T-cell (primary cell): Measurements from ENCODE around the gene UBXN10. TPM values are rescaled to one million over a fixed set of nuclear protein-coding genes. Genes with fewer than 3 reads are reported as not detected.

Experiments used
- ATAC-seq, 4 experiments: fragments of 200-7000 bp in 3 of 4; fragments of 150-1000 bp in 1 of 4; cut with Tn5 transposase; replicated peaks in 1 of 4; 1 replicate in 3 of 4; 2 replicates in 1 of 4; pipeline ENCODE4 v1.10.0; 2021; ENCODE audit warnings: moderate library complexity in 3 of 4, mild to moderate bottlenecking in 2 of 4, moderate number of reproducible peaks in 1 of 4
- CTCF ChIA-PET, 2 donors: fragments of 300-600 bp; sonication (Branson Sonifier 250); formaldehyde crosslinking; loops; one replicate each; lab custom pipeline; 2022; ENCODE audit warnings: antibody characterized with exemption in 2 of 2; lab: Charles Lee
- POLR2A ChIA-PET, 2 donors: fragments of 300-600 bp; sonication (Branson Sonifier 250); formaldehyde crosslinking; loops; one replicate each; lab custom pipeline; 2022; ENCODE audit warnings: antibody characterized with exemption in 2 of 2; lab: Charles Lee
- DNase-seq, 35 experiments: peaks; one replicate each; pipeline versions ENCODE4 v3.0.0 to v3.0.0-alpha.2; 2013 to 2023
- H3K27ac ChIP-seq: one replicate; pipeline ENCODE4 v1.5.1; 2013; ENCODE audit warnings: low read length
- H3K27me3 ChIP-seq, 2 experiments: replicated peaks in 1 of 2; 1 replicate in 1 of 2; 2 replicates in 1 of 2; pipeline versions ENCODE4 v1.6.1 to v1.7.0; 2013; ENCODE audit warnings: low read length in 1 of 2, mixed read lengths in 1 of 2; ENCODE audit not compliant: control insufficient read depth in 2 of 2, insufficient read depth in 2 of 2; ENCODE audit errors: extremely low read depth in 1 of 2
- H3K36me3 ChIP-seq, 2 donors: 1 replicate in 1 of 2; 2 replicates in 1 of 2; pipeline versions ENCODE4 v1.6.1 to v1.7.0; 2013; ENCODE audit warnings: low read length in 1 of 2; ENCODE audit not compliant: control insufficient read depth in 2 of 2, insufficient read depth in 1 of 2; ENCODE audit errors: extremely low read depth in 1 of 2
- H3K4me1 ChIP-seq, 2 experiments: 1 replicate in 1 of 2; 2 replicates in 1 of 2; pipeline versions ENCODE4 v1.6.1 to v1.7.0; 2013; ENCODE audit warnings: low read length in 2 of 2, mixed read lengths in 1 of 2; ENCODE audit not compliant: insufficient read depth in 2 of 2, control insufficient read depth in 1 of 2; ENCODE audit errors: extremely low read depth in 1 of 2
- H3K4me3 ChIP-seq, 2 donors: 1 replicate in 1 of 2; 2 replicates in 1 of 2; pipeline versions ENCODE4 v1.5.1 to v1.7.0; 2013; ENCODE audit warnings: mild to moderate bottlenecking in 2 of 2, low read length in 1 of 2, moderate library complexity in 1 of 2; ENCODE audit not compliant: control insufficient read depth in 1 of 2; ENCODE audit errors: extremely low read depth in 1 of 2
- H3K9me3 ChIP-seq: 2 replicates; pipeline ENCODE4 v1.7.0; 2013
- H3K27ac Mint-ChIP-seq, 2 donors: one replicate each; pipeline ENCODE4 v1.8.0; 2020 to 2021; ENCODE audit warnings: mild to moderate bottlenecking in 2 of 2, mixed read lengths in 2 of 2
- H3K27me3 Mint-ChIP-seq, 2 donors: one replicate each; pipeline ENCODE4 v1.8.0; 2021 to 2022; ENCODE audit warnings: mixed read lengths in 2 of 2
- H3K36me3 Mint-ChIP-seq: one replicate; pipeline ENCODE4 v1.8.0; 2021; ENCODE audit warnings: mixed read lengths
- H3K4me1 Mint-ChIP-seq, 3 donors: one replicate each; pipeline ENCODE4 v1.8.0; 2020 to 2022; ENCODE audit warnings: mixed read lengths in 3 of 3, mild to moderate bottlenecking in 1 of 3
- H3K4me3 Mint-ChIP-seq, 3 donors: one replicate each; pipeline ENCODE4 v1.8.0; 2020 to 2022; ENCODE audit warnings: mild to moderate bottlenecking in 3 of 3, mixed read lengths in 3 of 3, moderate library complexity in 3 of 3
- H3K9me3 Mint-ChIP-seq, 3 donors: one replicate each; pipeline ENCODE4 v1.8.0; 2020 to 2022; ENCODE audit warnings: mixed read lengths in 3 of 3
- WGBS: methylation state at CpG from one replicate; pipeline ENCODE4 v1.1.5; 2013; ENCODE audit warnings: missing lambda C conversion rate; ENCODE audit not compliant: insufficient coverage; 5-methylcytosine and 5-hydroxymethylcytosine counted together
- total RNA-seq, 35 experiments: library from RNA in 6 of 35; stranded (reverse) in 6 of 35; fragments of 120-200 nt in 1 of 35; gene quantifications; one replicate each; pipeline versions ENCODE4 v1.2.1 to v1.2.4 and lab custom pipeline; 2013 to 2026

The UBXN10 gene
- total RNA-seq, 5 donors from 2014 or later (not counting 1 experiment from before 2014, with no cell fraction given) = 0.06 to 0.30 (median 0.20) TPM

DNA sequence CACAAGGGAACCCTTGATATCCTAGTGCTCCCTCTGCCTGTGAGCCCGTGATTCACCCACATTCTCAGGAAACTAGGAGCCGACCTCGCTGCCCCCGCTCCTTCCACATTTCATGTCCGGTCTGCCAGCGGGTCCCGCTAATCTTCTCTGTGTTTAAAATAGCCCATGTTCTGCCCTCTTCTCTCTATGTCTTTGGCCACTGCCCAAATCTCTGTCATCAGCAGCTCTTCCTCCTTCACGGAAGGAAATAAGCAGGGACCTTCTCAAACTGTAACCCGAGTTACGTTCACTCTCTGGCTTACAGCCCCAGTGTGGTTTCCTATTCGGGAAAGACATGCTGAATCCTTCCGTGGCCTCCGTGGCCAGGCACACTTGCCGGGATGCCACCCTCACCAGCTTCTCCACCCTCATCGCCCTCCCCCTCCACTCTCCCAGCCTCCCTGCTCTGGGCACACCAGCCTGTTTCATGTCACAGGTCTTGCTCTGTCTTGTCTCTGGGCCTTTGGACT, 21.1 kb upstream of the UBXN10 start:
- H3K4me3 ChIP-seq = no peak overlapping the region
- H3K27me3 ChIP-seq = peaks cover 0 to 30% of the 10 kb centered on the region in 2 experiments
- Mint-ChIP-seq H3K27ac (no peak overlapping the region), H3K36me3 (peaks cover 10% of the 10 kb centered on the region), H3K9me3 (peaks cover 10 to 28% (median 19%) of the 10 kb centered on the region in 3 donors), H3K27me3 (no peaks in the 10 kb centered on the region), H3K4me3 (peak overlapping the region in 1 of 3 donors; percentile 3), H3K4me1 (no peaks in the 10 kb centered on the region)
- H3K27ac ChIP-seq = no peak overlapping the region
- no peaks in the 10 kb centered on the region for H3K4me1 ChIP-seq
- H3K36me3 ChIP-seq = no peaks in the 10 kb centered on the region
- no peak for ATAC-seq
- ChIA-PET CTCF (interaction anchor here in 1 of 2 donors (1.5 kb wide), 1 partner anchor 31 kb away, joined by 4 read pairs; no protein-coding TSS in a partner anchor), POLR2A (interaction anchor here in 1 of 2 donors (0.6 kb wide), 1 partner anchor 70 kb away, joined by 3 read pairs; no protein-coding TSS in a partner anchor)
- no peaks in the 10 kb centered on the region for H3K9me3 ChIP-seq
- 87% methylated on average over 15 of the region's 15 CpGs for WGBS
- no peak for DNase-seq

DNA sequence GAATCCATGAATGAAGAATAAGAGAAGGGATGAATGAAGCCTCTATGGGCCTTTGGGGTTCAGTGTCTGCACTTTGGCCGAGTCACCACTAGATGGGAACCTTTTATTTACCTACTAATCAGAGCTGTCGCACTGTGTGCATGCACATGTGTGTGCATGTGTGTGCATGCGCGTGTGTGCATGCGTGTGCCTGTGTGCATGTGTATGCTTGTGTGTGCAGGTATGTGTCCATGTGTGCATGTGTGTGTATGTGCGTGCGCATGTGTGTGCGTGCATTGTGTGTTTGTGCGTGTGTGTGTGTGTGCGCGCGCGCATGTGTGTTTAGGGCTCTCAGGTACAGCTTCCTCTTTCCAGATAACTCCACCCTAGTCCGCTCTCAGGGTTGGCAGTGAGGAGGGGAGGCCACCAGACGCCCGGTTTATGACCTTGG, 20.4 kb upstream of the UBXN10 start:
- no peak overlapping the region for H3K4me3 ChIP-seq
- no CpG with 5 or more reads among the region's 16 CpGs for WGBS

GRCh38 chr1:20166051-20166450, 19.8 kb upstream of the UBXN10 start:
- DNase-seq (no peak), ATAC-seq (no peak)
- no peak overlapping the region for H3K4me3 ChIP-seq
- H3K4me1 ChIP-seq = peaks cover 0 to 5% of the 10 kb centered on the region in 2 experiments
- peaks cover 0 to under 1% (median 0%) of the 10 kb centered on the region in 3 donors for H3K4me1 Mint-ChIP-seq
- H3K27ac ChIP-seq = no peak overlapping the region
- H3K27me3 ChIP-seq = peaks cover 0 to 30% of the 10 kb centered on the region in 2 experiments
- H3K36me3 Mint-ChIP-seq = peaks cover 10% of the 10 kb centered on the region
- ChIA-PET CTCF (interaction anchor here in 1 of 2 donors (1.5 kb wide), 1 partner anchor 30 kb away, joined by 4 read pairs; no protein-coding TSS in a partner anchor), POLR2A (no interaction called here)
- H3K36me3 ChIP-seq = no peaks in the 10 kb centered on the region
- no peaks in the 10 kb centered on the region for H3K27me3 Mint-ChIP-seq
- H3K9me3 ChIP-seq = no peaks in the 10 kb centered on the region
- WGBS = 80% methylated on average over 17 of the region's 17 CpGs
- H3K27ac Mint-ChIP-seq = no peak overlapping the region
- H3K9me3 Mint-ChIP-seq = peaks cover 10 to 17% (median 11%) of the 10 kb centered on the region in 3 donors
- H3K4me3 Mint-ChIP-seq = no peak overlapping the region

More for the DNA sequence above, 20.4 kb upstream of the UBXN10 start:
- Mint-ChIP-seq H3K27ac (no peak overlapping the region), H3K9me3 (peaks cover 10 to 23% (median 13%) of the 10 kb centered on the region in 3 donors), H3K4me3 (no peak overlapping the region), H3K36me3 (peaks cover 10% of the 10 kb centered on the region), H3K4me1 (no peaks in the 10 kb centered on the region), H3K27me3 (no peaks in the 10 kb centered on the region)
- Histone ChIP-seq H3K4me1 (no peaks in the 10 kb centered on the region), H3K36me3 (no peaks in the 10 kb centered on the region), H3K9me3 (no peaks in the 10 kb centered on the region), H3K27me3 (peaks cover 0 to 33% of the 10 kb centered on the region in 2 experiments), H3K27ac (no peak overlapping the region)
- ChIA-PET CTCF (interaction anchor here in 1 of 2 donors (1.5 kb wide), 1 partner anchor 30 kb away, joined by 4 read pairs; no protein-coding TSS in a partner anchor), POLR2A (no interaction called here)
- ATAC-seq (no peak), DNase-seq (peak in 1 of 35 experiments; percentile 5)

GRCh38 chr1:20167126-20167525, 18.8 kb upstream of the UBXN10 start:
- no peak for ATAC-seq
- 79% methylated on average over 7 of the region's 8 CpGs for WGBS
- Mint-ChIP-seq H3K9me3 (peaks cover 9 to 11% (median 10%) of the 10 kb centered on the region in 3 donors), H3K27ac (no peak overlapping the region), H3K36me3 (peaks cover 10% of the 10 kb centered on the region), H3K4me3 (no peak overlapping the region), H3K4me1 (peaks cover 7 to 8% (median 8%) of the 10 kb centered on the region in 3 donors), H3K27me3 (no peaks in the 10 kb centered on the region)
- Histone ChIP-seq H3K9me3 (no peaks in the 10 kb centered on the region), H3K4me3 (no peak overlapping the region), H3K27ac (no peak overlapping the region), H3K36me3 (no peaks in the 10 kb centered on the region), H3K27me3 (peaks cover 0 to 26% of the 10 kb centered on the region in 2 experiments), H3K4me1 (peaks cover 0 to 13% of the 10 kb centered on the region in 2 experiments)
- no peak for DNase-seq
- CTCF ChIA-PET = no interaction called here
- POLR2A ChIA-PET = no interaction called here

- H3K4me3 ChIP-seq = no peak overlapping the region
- H3K4me1 ChIP-seq = peaks cover 0 to 14% of the 10 kb centered on the region in 2 experiments
- no peaks in the 10 kb centered on the region for H3K27me3 Mint-ChIP-seq
- no peaks in the 10 kb centered on the region for H3K36me3 ChIP-seq
- no peaks in the 10 kb centered on the region for H3K9me3 ChIP-seq
- H3K27ac Mint-ChIP-seq = no peak overlapping the region
- WGBS = 83% methylated on average over 1 of the region's 9 CpGs
- H3K27me3 ChIP-seq = peaks cover 0 to 26% of the 10 kb centered on the region in 2 experiments
- H3K27ac ChIP-seq = no peak overlapping the region
- peaks cover 9 to 12% (median 12%) of the 10 kb centered on the region in 3 donors for H3K4me1 Mint-ChIP-seq
- ATAC-seq (no peak), DNase-seq (no peak)
- H3K4me3 Mint-ChIP-seq = no peak overlapping the region
- ChIA-PET POLR2A (no interaction called here), CTCF (no interaction called here)
- H3K9me3 Mint-ChIP-seq = peaks cover 6 to 10% (median 9%) of the 10 kb centered on the region in 3 donors
- H3K36me3 Mint-ChIP-seq = peaks cover 4% of the 10 kb centered on the region
Measured at GRCh38 chr1:20168564-20169491, 17.1 kb upstream of the UBXN10 start.

DNA sequence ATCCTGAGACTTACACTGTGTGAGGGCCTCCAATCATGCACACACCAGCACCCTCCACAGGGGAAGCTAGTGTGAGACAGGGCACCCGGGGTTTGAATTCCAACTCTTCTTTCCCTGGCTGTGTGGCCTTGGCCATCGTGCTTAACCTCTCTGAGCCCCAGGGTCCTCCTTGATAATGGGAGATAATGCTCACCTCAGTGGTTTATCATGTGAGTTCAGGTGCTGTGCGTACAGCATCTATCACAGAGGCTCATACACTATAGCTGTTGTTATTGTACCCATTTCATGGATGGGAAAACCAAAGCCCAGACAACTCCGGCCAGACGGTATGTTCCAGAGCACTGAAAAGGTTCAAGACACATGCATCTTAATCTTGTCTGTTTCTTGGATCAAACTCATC, 16.0 kb upstream of the UBXN10 start:
- H3K4me3 ChIP-seq = no peak overlapping the region
- no peak overlapping the region for H3K27ac Mint-ChIP-seq
- peaks cover 0 to 20% of the 10 kb centered on the region in 2 experiments for H3K27me3 ChIP-seq
- H3K36me3 Mint-ChIP-seq = peaks cover 4% of the 10 kb centered on the region
- no peaks in the 10 kb centered on the region for H3K27me3 Mint-ChIP-seq
- no peaks in the 10 kb centered on the region for H3K9me3 ChIP-seq
- POLR2A ChIA-PET = no interaction called here
- DNase-seq (no peak), ATAC-seq (no peak)
- CTCF ChIA-PET = interaction anchor here (0.6 to 1.0 kb wide), 2 partner anchors 17 to 421 kb away, joined by 3 read pairs; no protein-coding TSS in a partner anchor
- peaks cover 0 to 14% of the 10 kb centered on the region in 2 experiments for H3K4me1 ChIP-seq
- H3K4me3 Mint-ChIP-seq = no peak overlapping the region
- peaks cover 9 to 14% (median 14%) of the 10 kb centered on the region in 3 donors for H3K4me1 Mint-ChIP-seq
- H3K9me3 Mint-ChIP-seq = peaks cover 4 to 5% (median 5%) of the 10 kb centered on the region in 3 donors
- 92% methylated on average over 2 of the region's 5 CpGs for WGBS
- H3K27ac ChIP-seq = no peak overlapping the region
- H3K36me3 ChIP-seq = no peaks in the 10 kb centered on the region
